Breast epithelium (tissue), 4 donors: ENCODE results near the gene TJP1. TPM values are rescaled to one million over a fixed set of nuclear protein-coding genes. Genes with fewer than 3 reads are reported as not detected.
"Not testable (repeated sequence)": the region's sequence is repeated elsewhere in the genome, so short reads cannot be mapped to it uniquely, and the experiment has no call there.

Source experiments
- DNase-seq, 2 donors: peaks; one replicate each; pipeline ENCODE4 v3.0.0-alpha.2; 2019; ENCODE audit warnings: low spot score in 2 of 2
- H3K27ac ChIP-seq, 2 donors: fragments of 200-600 bp; sonication (generic) in 1 of 2; one replicate each; pipeline ENCODE4 v1.5.1; 2016 to 2019; ENCODE audit warnings: mild to moderate bottlenecking in 1 of 2
- H3K27me3 ChIP-seq, 2 donors: fragments of 200-600 bp; sonication (generic) in 1 of 2; one replicate each; pipeline versions ENCODE4 v1.5.1 to v1.6.0; 2017 to 2019; ENCODE audit warnings: control low read depth in 1 of 2, mild to moderate bottlenecking in 1 of 2
- H3K36me3 ChIP-seq: fragments of 200-600 bp; one replicate; pipeline ENCODE4 v1.5.1; 2019
- H3K4me1 ChIP-seq, 2 donors: fragments of 200-600 bp; sonication (generic); one replicate each; pipeline ENCODE4 v1.5.1; 2016 to 2019; ENCODE audit warnings: control low read depth in 1 of 2
- H3K4me3 ChIP-seq, 3 donors: fragments of 200-600 bp; sonication (generic); 1 replicate in 2 of 3; 2 replicates in 1 of 3; pipeline ENCODE4 v1.5.1; 2016 to 2019; ENCODE audit warnings: mild to moderate bottlenecking in 3 of 3, moderate library complexity in 2 of 3
- H3K9me3 ChIP-seq, 2 donors: fragments of 200-600 bp; sonication (generic) in 1 of 2; one replicate each; pipeline ENCODE4 v1.5.1; 2016 to 2019; ENCODE audit warnings: control low read depth in 1 of 2
- CTCF ChIP-seq, 3 donors: fragments of 450-650 bp; IDR thresholded peaks; one replicate each; pipeline ENCODE4 v1.5.1; 2016 to 2017; ENCODE audit warnings: antibody characterized with exemption in 3 of 3, mild to moderate bottlenecking in 3 of 3, moderate library complexity in 3 of 3
- POLR2A ChIP-seq: fragments of 450-650 bp; IDR thresholded peaks from one replicate; pipeline ENCODE4 v1.6.1; 2016; ENCODE audit warnings: antibody characterized with exemption, mild to moderate bottlenecking, moderate library complexity
- POLR2AphosphoS5 ChIP-seq, 3 donors: sonication (generic); formaldehyde crosslinking; IDR thresholded peaks; one replicate each; pipeline ENCODE4 v1.6.1; 2017; ENCODE audit warnings: antibody characterized with exemption in 3 of 3
- intact Hi-C: fragments of 100-400 bp; cut with DNase I; formaldehyde crosslinking; loops from one replicate; pipeline ENCODE4 v1.15.1; 2023; ENCODE audit warnings: low total_unique reads
- total RNA-seq, 3 donors: library from RNA; depleted of rRNA; stranded (reverse); fragments of >200 nt; gene quantifications; one replicate each; pipeline ENCODE4 v1.1.0, GENCODE V29; 2016

The TJP1 gene
- total RNA-seq, 3 donors from 2014 or later: 92.8 to 101 (median 97.2) TPM

DNA sequence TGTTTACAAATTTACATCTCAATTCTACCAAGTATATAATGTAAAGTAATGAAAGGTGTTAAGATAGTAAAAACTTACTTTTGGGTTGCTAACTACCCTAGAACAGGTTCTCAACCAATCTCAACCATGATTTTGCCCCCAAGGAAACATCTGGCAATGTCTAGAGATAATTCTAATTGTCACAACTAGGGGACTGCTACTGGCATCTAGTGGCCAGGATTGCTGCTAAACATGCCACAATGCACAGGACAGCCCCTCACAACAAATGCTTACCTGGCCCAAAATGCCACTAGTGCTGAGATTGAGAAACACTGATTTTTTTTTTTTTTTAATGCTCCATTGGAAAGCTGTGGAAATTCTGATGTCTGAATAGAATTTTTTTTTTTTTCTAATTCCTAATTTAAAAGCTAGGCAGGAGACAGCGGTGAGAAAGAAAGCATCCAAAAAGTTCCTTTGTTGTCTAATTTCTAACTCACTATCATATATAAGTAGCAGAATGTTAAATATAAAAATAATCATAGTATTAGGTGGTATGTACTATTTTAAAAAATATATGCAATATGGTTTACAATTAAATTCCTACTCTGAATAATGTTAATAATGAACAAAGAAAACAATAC, 81.5 kb downstream of the TJP1 start:
- H3K27ac ChIP-seq: no peak overlapping the region
- DNase-seq: no peak
- H3K27me3 ChIP-seq: no peaks in the 10 kb centered on the region
- H3K36me3 ChIP-seq: no peaks in the 10 kb centered on the region
- intact Hi-C loops: no loop called here
- H3K9me3 ChIP-seq: no peaks in the 10 kb centered on the region
- H3K4me1 ChIP-seq: no peaks in the 10 kb centered on the region
- H3K4me3 ChIP-seq: no peak overlapping the region
- TF ChIP-seq CTCF (IDR thresholded peaks at IDR 0.05): no peak

- H3K36me3 ChIP-seq: no peaks in the 10 kb centered on the region
- no peak for DNase-seq
- no peak overlapping the region for H3K4me3 ChIP-seq
- H3K27ac ChIP-seq: no peak overlapping the region
- no peaks in the 10 kb centered on the region for H3K4me1 ChIP-seq
- no peak for TF ChIP-seq POLR2AphosphoS5 (IDR thresholded peaks at IDR 0.05)
- TF ChIP-seq POLR2A: no peak
- TF ChIP-seq CTCF (IDR thresholded peaks at IDR 0.05): no peak
- H3K27me3 ChIP-seq: no peaks in the 10 kb centered on the region
- intact Hi-C loops: no loop called here
- no peaks in the 10 kb centered on the region for H3K9me3 ChIP-seq
Measured at GRCh38 chr15:29736744-29737020, 85.6 kb downstream of the TJP1 start.

DNA sequence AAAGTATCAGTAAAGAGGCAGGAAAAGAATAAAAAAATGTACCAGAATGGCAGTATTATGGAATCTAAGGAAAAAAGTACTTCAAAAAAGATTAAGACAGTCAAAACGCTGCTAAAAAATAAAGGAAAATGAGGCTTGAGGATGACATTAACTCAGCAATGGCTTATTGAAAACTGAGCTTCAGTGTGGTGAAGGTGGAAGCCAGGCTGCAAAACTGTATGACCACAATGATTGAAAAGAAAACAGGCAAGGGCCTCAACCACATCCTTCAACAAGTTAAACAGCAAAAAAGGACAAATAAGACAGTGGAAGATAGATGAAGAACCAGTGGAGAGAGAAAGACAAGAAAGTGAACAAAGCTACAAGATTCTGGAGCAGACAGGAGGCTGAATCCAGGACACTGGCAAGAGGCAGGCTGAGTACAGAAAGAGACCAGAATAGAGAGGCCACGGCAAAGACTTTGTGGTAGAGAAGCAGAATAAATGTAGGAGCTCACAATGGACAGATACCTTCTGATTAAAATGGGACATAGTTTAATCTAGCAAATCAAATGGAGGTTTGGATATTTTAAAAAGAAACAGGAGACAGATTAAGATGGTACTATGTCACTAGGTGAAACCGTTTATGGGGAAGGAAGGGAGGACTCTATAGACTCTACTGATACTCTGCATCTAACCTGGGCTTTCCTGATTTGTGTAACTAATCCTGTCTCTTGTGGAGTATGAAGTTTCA, 86.1 kb downstream of the TJP1 start:
- TF ChIP-seq POLR2A: no peak
- no peak for TF ChIP-seq CTCF (IDR thresholded peaks at IDR 0.05)
- H3K9me3 ChIP-seq: no peaks in the 10 kb centered on the region
- no peaks in the 10 kb centered on the region for H3K27me3 ChIP-seq
- no peak for DNase-seq
- H3K27ac ChIP-seq: no peak overlapping the region
- H3K4me1 ChIP-seq: no peaks in the 10 kb centered on the region
- intact Hi-C loops: no loop called here
- no peak overlapping the region for H3K4me3 ChIP-seq
- H3K36me3 ChIP-seq: no peaks in the 10 kb centered on the region

DNA sequence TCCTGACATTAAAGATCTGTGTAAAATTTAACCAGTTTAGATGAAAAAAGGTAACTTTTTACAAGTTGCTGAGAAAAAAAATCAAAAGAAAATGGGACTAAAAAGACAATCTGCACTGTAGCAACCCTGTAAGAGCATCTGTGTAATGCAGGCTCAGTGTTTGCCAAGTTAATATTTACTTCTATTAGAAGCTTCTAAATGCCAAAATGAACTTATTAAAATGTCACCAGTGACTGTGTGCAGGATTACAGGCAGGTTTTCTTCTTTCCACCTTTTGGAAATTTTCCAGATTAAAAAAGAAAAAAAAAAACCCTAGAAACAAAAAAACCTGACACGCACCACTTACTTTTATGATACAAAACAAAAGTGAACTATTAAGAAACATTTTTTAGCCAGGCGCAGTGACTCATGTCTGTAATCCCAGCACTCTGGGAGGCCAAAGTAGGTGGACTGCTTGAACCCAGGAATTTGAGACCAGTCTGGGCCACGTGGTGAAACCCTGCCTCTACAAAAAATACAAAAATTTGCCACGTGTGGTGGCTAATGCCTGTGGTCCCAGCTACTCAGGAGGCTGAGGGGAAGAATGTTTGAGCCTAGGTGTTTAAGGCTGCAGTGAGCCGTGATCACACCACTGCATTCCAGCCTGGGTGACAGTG, 87.2 kb downstream of the TJP1 start:
- Histone ChIP-seq H3K36me3 (no peaks in the 10 kb centered on the region), H3K4me3 (no peak overlapping the region), H3K27ac (no peak overlapping the region), H3K27me3 (no peaks in the 10 kb centered on the region), H3K4me1 (no peaks in the 10 kb centered on the region), H3K9me3 (no peaks in the 10 kb centered on the region)
- intact Hi-C loops: no loop called here
- TF ChIP-seq CTCF (IDR thresholded peaks at IDR 0.05): no peak
- TF ChIP-seq POLR2AphosphoS5 (IDR thresholded peaks at IDR 0.05): no peak
- TF ChIP-seq POLR2A: no peak
- no peak for DNase-seq

GRCh38 chr15:29731865-29732264, 90.4 kb downstream of the TJP1 start:
- no peak overlapping the region for H3K27ac ChIP-seq
- no peak overlapping the region for H3K4me3 ChIP-seq
- TF ChIP-seq POLR2AphosphoS5 (IDR thresholded peaks at IDR 0.05): no peak
- TF ChIP-seq POLR2A: no peak
- no peak for TF ChIP-seq CTCF (IDR thresholded peaks at IDR 0.05)
- H3K36me3 ChIP-seq: no peaks in the 10 kb centered on the region
- DNase-seq: no peak
- H3K9me3 ChIP-seq: no peaks in the 10 kb centered on the region
- H3K4me1 ChIP-seq: no peaks in the 10 kb centered on the region
- intact Hi-C loops: no loop called here
- H3K27me3 ChIP-seq: no peaks in the 10 kb centered on the region

DNA sequence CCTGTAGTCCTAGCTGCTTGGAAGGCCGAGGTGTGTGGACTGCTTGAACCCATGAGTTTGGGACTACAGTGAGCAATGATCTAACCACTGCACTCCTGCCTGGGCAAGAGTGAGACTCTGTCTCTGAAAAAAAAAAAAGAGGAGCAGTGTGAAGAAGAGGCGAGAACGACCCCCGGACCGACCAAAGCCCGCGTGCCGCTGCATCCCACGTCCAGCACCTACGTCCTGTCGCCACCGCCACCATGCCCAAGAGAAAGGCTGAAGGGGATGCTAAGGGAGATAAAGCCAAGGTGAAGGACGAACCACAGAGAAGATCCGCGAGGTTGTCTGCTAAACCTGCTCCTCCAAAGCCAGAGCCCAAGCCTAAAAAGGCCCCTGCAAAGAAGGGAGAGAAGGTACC, 91.8 kb downstream of the TJP1 start:
- DNase-seq, H3K4me3 ChIP-seq, intact Hi-C loops, H3K27ac ChIP-seq, H3K27me3 ChIP-seq, H3K36me3 ChIP-seq, H3K9me3 ChIP-seq, H3K4me1 ChIP-seq: not testable (repeated sequence)
